Memory B cell (primary cell): Measurements from ENCODE around the gene LOC101059915.
"Not testable (repeated sequence)": the region's sequence is repeated elsewhere in the genome, so short reads cannot be mapped to it uniquely, and the experiment has no call there.

ENCODE experiments used
- ATAC-seq: fragments of 150-1000 bp; cut with Tn5 transposase; 2 replicates; pipeline ENCODE4 v1.10.0; 2021; ENCODE audit warnings: low read depth, mild to moderate bottlenecking, moderate library complexity
- DNase-seq, 2 donors: peaks; one replicate each; pipeline ENCODE4 v3.0.0; 2022; ENCODE audit warnings: low spot score in 2 of 2
- H3K27ac Mint-ChIP-seq: one replicate; pipeline ENCODE4 v1.8.0; 2022; ENCODE audit warnings: mild to moderate bottlenecking, moderate library complexity, mixed read lengths
- H3K27me3 Mint-ChIP-seq: one replicate; pipeline ENCODE4 v1.8.0; 2022; ENCODE audit warnings: mixed read lengths
- H3K36me3 Mint-ChIP-seq: one replicate; pipeline ENCODE4 v1.8.0; 2022; ENCODE audit warnings: mild to moderate bottlenecking, mixed read lengths
- H3K4me1 Mint-ChIP-seq: one replicate; pipeline ENCODE4 v1.8.0; 2022; ENCODE audit warnings: mixed read lengths
- H3K4me3 Mint-ChIP-seq: one replicate; pipeline ENCODE4 v1.8.0; 2022; ENCODE audit warnings: mild to moderate bottlenecking, moderate library complexity, mixed read lengths
- H3K9me3 Mint-ChIP-seq: one replicate; pipeline ENCODE4 v1.8.0; 2022; ENCODE audit warnings: mixed read lengths

Gene LOC101059915

GRCh38 chrX:71671938-71672337 is 4.6 kb downstream of the LOC101059915 start:
- Mint-ChIP-seq H3K9me3 (no peaks in the 10 kb centered on the region), H3K27me3 (peaks cover 9% of the 10 kb centered on the region), H3K4me1 (peaks cover 3% of the 10 kb centered on the region), H3K27ac (no peak overlapping the region), H3K4me3 (no peak overlapping the region), H3K36me3 (no peaks in the 10 kb centered on the region)
- DNase-seq (no peak), ATAC-seq (no peak)

- not testable (repeated sequence) for H3K9me3 Mint-ChIP-seq, ATAC-seq, H3K27ac Mint-ChIP-seq, H3K4me1 Mint-ChIP-seq, H3K27me3 Mint-ChIP-seq, H3K36me3 Mint-ChIP-seq, H3K4me3 Mint-ChIP-seq
- peak in 1 of 2 donors; percentile 2 for DNase-seq
Observed at GRCh38 chrX:71675636-71676035, 8.3 kb downstream of the LOC101059915 start.

- DNase-seq, H3K27ac Mint-ChIP-seq, H3K27me3 Mint-ChIP-seq, H3K9me3 Mint-ChIP-seq, H3K4me1 Mint-ChIP-seq, H3K36me3 Mint-ChIP-seq, ATAC-seq, H3K4me3 Mint-ChIP-seq: not testable (repeated sequence)
Observed at GRCh38 chrX:71676068-71676795, 8.9 kb downstream of the LOC101059915 start.

GRCh38 chrX:71677195-71677594 is 9.8 kb downstream of the LOC101059915 start:
- H3K4me1 Mint-ChIP-seq, H3K27me3 Mint-ChIP-seq, H3K36me3 Mint-ChIP-seq: not testable (repeated sequence)

GRCh38 chrX:71679575-71680207 is 12.3 kb downstream of the LOC101059915 start:
- Mint-ChIP-seq H3K4me3 (no peak overlapping the region), H3K27ac (no peak overlapping the region), H3K9me3 (peaks cover 2% of the 10 kb centered on the region), H3K4me1 (no peaks in the 10 kb centered on the region), H3K27me3 (peaks cover 5% of the 10 kb centered on the region), H3K36me3 (no peaks in the 10 kb centered on the region)
- ATAC-seq (no peak), DNase-seq (peak in 1 of 2 donors; percentile 4)

More at GRCh38 chrX:71677195-71677594, 9.8 kb downstream of the LOC101059915 start:
- not testable (repeated sequence) for H3K27ac Mint-ChIP-seq, DNase-seq, H3K4me3 Mint-ChIP-seq, ATAC-seq, H3K9me3 Mint-ChIP-seq

GRCh38 chrX:71696641-71697465 is 29.5 kb downstream of the LOC101059915 start:
- not testable (repeated sequence) for DNase-seq, H3K36me3 Mint-ChIP-seq, H3K27ac Mint-ChIP-seq, H3K4me1 Mint-ChIP-seq, H3K9me3 Mint-ChIP-seq, H3K27me3 Mint-ChIP-seq, H3K4me3 Mint-ChIP-seq
- peak; percentile 66 for ATAC-seq

GRCh38 chrX:71697466-71698298 is 30.3 kb downstream of the LOC101059915 start:
- H3K27ac Mint-ChIP-seq, H3K4me1 Mint-ChIP-seq, H3K4me3 Mint-ChIP-seq, DNase-seq, H3K36me3 Mint-ChIP-seq, H3K9me3 Mint-ChIP-seq, H3K27me3 Mint-ChIP-seq: not testable (repeated sequence)
- ATAC-seq, result peak; percentile 39

GRCh38 chrX:71698299-71699022 is 31.1 kb downstream of the LOC101059915 start:
- not testable (repeated sequence) for H3K4me3 Mint-ChIP-seq

GRCh38 chrX:71699023-71699344 is 31.6 kb downstream of the LOC101059915 start:
- ATAC-seq, H3K27ac Mint-ChIP-seq, H3K36me3 Mint-ChIP-seq, H3K9me3 Mint-ChIP-seq, H3K4me1 Mint-ChIP-seq, DNase-seq, H3K4me3 Mint-ChIP-seq, H3K27me3 Mint-ChIP-seq: not testable (repeated sequence)

More at GRCh38 chrX:71698299-71699022, 31.1 kb downstream of the LOC101059915 start:
- H3K36me3 Mint-ChIP-seq, ATAC-seq, H3K27ac Mint-ChIP-seq, DNase-seq, H3K27me3 Mint-ChIP-seq, H3K9me3 Mint-ChIP-seq, H3K4me1 Mint-ChIP-seq: not testable (repeated sequence)

GRCh38 chrX:71702853-71703252 is 35.5 kb downstream of the LOC101059915 start:
- not testable (repeated sequence) for H3K9me3 Mint-ChIP-seq, H3K27ac Mint-ChIP-seq, H3K36me3 Mint-ChIP-seq, H3K27me3 Mint-ChIP-seq, DNase-seq, H3K4me1 Mint-ChIP-seq, H3K4me3 Mint-ChIP-seq
- ATAC-seq, result peak; percentile 62

GRCh38 chrX:71714064-71714463 is 46.7 kb downstream of the LOC101059915 start:
- H3K4me1 Mint-ChIP-seq, H3K9me3 Mint-ChIP-seq, H3K4me3 Mint-ChIP-seq, H3K36me3 Mint-ChIP-seq, H3K27me3 Mint-ChIP-seq, H3K27ac Mint-ChIP-seq, DNase-seq, ATAC-seq: not testable (repeated sequence)

- not testable (repeated sequence) for H3K27ac Mint-ChIP-seq, DNase-seq, H3K4me1 Mint-ChIP-seq, H3K4me3 Mint-ChIP-seq, ATAC-seq, H3K9me3 Mint-ChIP-seq, H3K36me3 Mint-ChIP-seq, H3K27me3 Mint-ChIP-seq
Observed at GRCh38 chrX:71715551-71715950, 48.2 kb downstream of the LOC101059915 start.

GRCh38 chrX:71716323-71716722 is 49.0 kb downstream of the LOC101059915 start:
- H3K9me3 Mint-ChIP-seq, DNase-seq, H3K4me1 Mint-ChIP-seq, H3K27ac Mint-ChIP-seq, ATAC-seq, H3K27me3 Mint-ChIP-seq, H3K36me3 Mint-ChIP-seq, H3K4me3 Mint-ChIP-seq: not testable (repeated sequence)
